H1 (cell line): ENCODE measurements around the gene DNAJA3. TPM values are rescaled to one million over a fixed set of nuclear protein-coding genes. Genes with fewer than 3 reads are reported as not detected.

Experiments
- BRCA1 ChIP-seq: IDR thresholded peaks from 2 replicates; pipeline ENCODE4 v1.6.1; 2012; ENCODE audit warnings: low read depth, low read length, improper control_type of control experiment
- CTBP2 ChIP-seq: IDR thresholded peaks from 2 replicates; pipeline ENCODE4 v1.7.0; 2011; ENCODE audit warnings: borderline replicate concordance, mild to moderate bottlenecking, moderate library complexity, mixed read lengths, low read length; ENCODE audit not compliant: insufficient read depth, insufficient read length
- EP300 ChIP-seq, 2 experiments: IDR thresholded peaks; 1 replicate in 1 of 2; 2 replicates in 1 of 2; pipeline ENCODE4 v1.6.1; 2011 to 2012; ENCODE audit warnings: low read depth in 2 of 2, low read length in 2 of 2, mild to moderate bottlenecking in 2 of 2, borderline replicate concordance in 1 of 2, inconsistent platforms in 1 of 2, moderate library complexity in 1 of 2
- FOSL1 ChIP-seq: IDR thresholded peaks from 2 replicates; pipeline ENCODE4 v1.6.1; 2011; ENCODE audit warnings: mild to moderate bottlenecking, low read depth, low read length, moderate library complexity; ENCODE audit not compliant: insufficient read depth
- KDM4A ChIP-seq: IDR thresholded peaks from one replicate; pipeline ENCODE4 v1.7.1; 2012; ENCODE audit warnings: low read depth, mild to moderate bottlenecking, moderate library complexity, low read length, inconsistent platforms; ENCODE audit not compliant: severe bottlenecking
- PHF8 ChIP-seq: fragments of 200-600 bp; sonication (generic); conservative IDR thresholded peaks from 2 replicates; pipeline ENCODE4 v1.7.1; 2012; ENCODE audit warnings: low read depth, mild to moderate bottlenecking, inconsistent platforms, low read length, moderate library complexity
- SIRT6 ChIP-seq: IDR thresholded peaks from one replicate; pipeline ENCODE4 v1.7.1; 2012; ENCODE audit warnings: low read length, inconsistent platforms
- SP2 ChIP-seq: IDR thresholded peaks from 2 replicates; pipeline ENCODE4 v1.6.1; 2012; ENCODE audit warnings: mild to moderate bottlenecking, low read length, inconsistent platforms
- TAF7 ChIP-seq: optimal IDR thresholded peaks from 2 replicates; pipeline ENCODE3; 2011; ENCODE audit warnings: low read depth, mild to moderate bottlenecking, inconsistent platforms, low read length, moderate library complexity, borderline replicate concordance
- YY1 ChIP-seq: IDR thresholded peaks from 2 replicates; pipeline ENCODE4 v1.6.1; 2011; ENCODE audit warnings: low read depth, mild to moderate bottlenecking, low read length
- polyA plus RNA-seq, 7 experiments: library from polyadenylated mRNA; depleted of rRNA in 3 of 7; stranded (reverse) in 5 of 7; unstranded in 2 of 7; fragments of >200 nt in 5 of 7; fragments of 200-250 nt in 2 of 7; gene quantifications; 1 replicate in 5 of 7; 2 replicates in 1 of 7; 4 replicates in 1 of 7; pipeline versions ENCODE4 v1.2.1 to v1.2.3, GENCODE V29; 2011 to 2013; ENCODE audit warnings: missing spikeins in 2 of 7, mixed read lengths in 2 of 7
- total RNA-seq: library from RNA; stranded (reverse); fragmentation: NEBNext Ultra II Directional; extraction: Animal tissue kit (Norgen Biotek cat#: 25700); gene quantifications from 2 replicates; pipeline ENCODE4 v1.2.1, GENCODE V29; 2021

DNAJA3 gene
- total and polyA plus RNA-seq, 2 of the 8 experiments (the other 6 are each of a cell fraction or from before 2014, with no cell fraction given), result 37.3 to 59.1 TPM

- TF ChIP-seq FOSL1 (no peak), KDM4A (no peak), PHF8 (no peak), CTBP2 (no peak), BRCA1 (no peak), SIRT6 (no peak), EP300 (IDR thresholded peaks at IDR 0.05; ENCODE audit: borderline replicate concordance in 1 of 2, low read depth in 2 of 2, low read length in 2 of 2) (no peak), SP2 (no peak), TAF7 (no peak), YY1 (no peak)
Observed at GRCh38 chr16:4494746-4495490, 69.2 kb downstream of the DNAJA3 start (continued).
